PC-3 (cell line): ENCODE results near the gene PXN. TPM values are rescaled to one million over a fixed set of nuclear protein-coding genes. Genes with fewer than 3 reads are reported as not detected.

Experiments
- ATAC-seq: fragments of 200-7000 bp; cut with Tn5 transposase; 2 replicates; pipeline ENCODE4 v1.9.1; 2020; ENCODE audit warnings: mild to moderate bottlenecking, moderate library complexity
- BruUV-seq: library from RNA; stranded (reverse); fragments of 400-500 nt; replicated peaks from 2 replicates; lab custom pipeline; 2021; lab: Mats Ljungman, UMichigan
- CTCF ChIA-PET: fragments of 300-600 bp; sonication (Branson Sonifier 250); formaldehyde crosslinking; loops from one replicate; lab custom pipeline; 2022; ENCODE audit warnings: antibody characterized with exemption; lab: Charles Lee
- POLR2A ChIA-PET: fragments of 300-600 bp; sonication (Branson Sonifier 250); formaldehyde crosslinking; loops from one replicate; lab custom pipeline; 2022; ENCODE audit warnings: antibody characterized with exemption; ENCODE audit not compliant: unreplicated experiment; lab: Charles Lee
- DNase-seq: peaks from one replicate; pipeline ENCODE4 v3.0.0-alpha.2; 2015
- H2AFZ ChIP-seq: fragments of 300-600 bp; sonication (generic); 2 replicates; pipeline ENCODE4 v1.6.0; 2016; ENCODE audit warnings: antibody characterized with exemption, low read length
- H3F3A ChIP-seq: fragments of 300-600 bp; sonication (generic); one replicate; pipeline ENCODE4 v1.6.0; 2017; ENCODE audit warnings: antibody characterized with exemption, low read length, control low read depth, mild to moderate bottlenecking; ENCODE audit not compliant: unreplicated experiment
- H3K27ac ChIP-seq: fragments of 300-600 bp; sonication (generic); 2 replicates; pipeline ENCODE4 v1.5.1; 2016; ENCODE audit warnings: mild to moderate bottlenecking, low read length
- H3K27me3 ChIP-seq: fragments of 300-600 bp; sonication (generic); 2 replicates; pipeline ENCODE4 v1.6.1; 2016; ENCODE audit warnings: low read length, mixed read lengths
- H3K36me3 ChIP-seq: fragments of 300-600 bp; sonication (generic); 2 replicates; pipeline ENCODE4 v1.6.1; 2016; ENCODE audit warnings: low read depth, mixed run types, low read length, mixed read lengths
- H3K4me1 ChIP-seq: fragments of 300-600 bp; sonication (generic); 2 replicates; pipeline ENCODE4 v1.5.1; 2016; ENCODE audit warnings: low read length; ENCODE audit not compliant: insufficient read depth
- H3K4me2 ChIP-seq: fragments of 300-600 bp; sonication (generic); 2 replicates; pipeline ENCODE4 v1.6.0; 2016; ENCODE audit warnings: low read length
- H3K4me3 ChIP-seq: fragments of 300-600 bp; sonication (generic); 2 replicates; pipeline ENCODE4 v1.5.1; 2016; ENCODE audit warnings: mild to moderate bottlenecking, low read length, mixed read lengths
- H3K79me2 ChIP-seq: fragments of 300-600 bp; sonication (generic); 2 replicates; pipeline ENCODE4 v1.6.1; 2017; ENCODE audit warnings: low read length, mixed read lengths
- H3K9ac ChIP-seq: fragments of 300-600 bp; sonication (generic); 2 replicates; pipeline ENCODE4 v1.6.0; 2016; ENCODE audit warnings: mild to moderate bottlenecking, low read length
- H3K9me2 ChIP-seq: fragments of 300-600 bp; sonication (generic); replicated peaks from 2 replicates; pipeline ENCODE4 v1.6.1; 2016; ENCODE audit warnings: mixed run types, low read length, mixed read lengths
- H3K9me3 ChIP-seq: fragments of 300-600 bp; sonication (generic); 2 replicates; pipeline ENCODE4 v1.6.1; 2016; ENCODE audit warnings: low read length, mixed read lengths
- H4K20me1 ChIP-seq: fragments of 300-600 bp; sonication (generic); 2 replicates; pipeline ENCODE4 v1.6.1; 2016; ENCODE audit warnings: low read length, mixed read lengths
- EZH2 ChIP-seq: fragments of 300-600 bp; sonication (generic); IDR thresholded peaks from one replicate; pipeline ENCODE4 v1.6.1; 2017; ENCODE audit warnings: antibody characterized with exemption, mild to moderate bottlenecking, low read length; ENCODE audit not compliant: unreplicated experiment
- EZH2phosphoT487 ChIP-seq: fragments of 300-600 bp; sonication (generic); IDR thresholded peaks from 2 replicates; pipeline ENCODE4 v1.6.1; 2018; ENCODE audit warnings: mild to moderate bottlenecking, antibody characterized with exemption, low read length, borderline replicate concordance
- intact Hi-C: fragments of 100-400 bp; cut with micrococcal nuclease; formaldehyde crosslinking; loops from 2 replicates; pipeline ENCODE4 v1.9.0; 2023
- total RNA-seq: library from RNA; depleted of rRNA; stranded (reverse); fragments of >200 nt; gene quantifications from 2 replicates; pipeline ENCODE4 v1.2.3, GENCODE V29; 2014
- TF ChIP-seq, protein P1 (sequence below): fragments of 300-600 bp; sonication (generic); conservative IDR thresholded peaks from 2 replicates; pipeline ENCODE4 v1.5.1; 2017; ENCODE audit warnings: antibody characterized with exemption, low read depth, mild to moderate bottlenecking, low read length

Gene PXN
- total RNA-seq, 1 experiment from 2014 or later: 313 TPM

DNA sequence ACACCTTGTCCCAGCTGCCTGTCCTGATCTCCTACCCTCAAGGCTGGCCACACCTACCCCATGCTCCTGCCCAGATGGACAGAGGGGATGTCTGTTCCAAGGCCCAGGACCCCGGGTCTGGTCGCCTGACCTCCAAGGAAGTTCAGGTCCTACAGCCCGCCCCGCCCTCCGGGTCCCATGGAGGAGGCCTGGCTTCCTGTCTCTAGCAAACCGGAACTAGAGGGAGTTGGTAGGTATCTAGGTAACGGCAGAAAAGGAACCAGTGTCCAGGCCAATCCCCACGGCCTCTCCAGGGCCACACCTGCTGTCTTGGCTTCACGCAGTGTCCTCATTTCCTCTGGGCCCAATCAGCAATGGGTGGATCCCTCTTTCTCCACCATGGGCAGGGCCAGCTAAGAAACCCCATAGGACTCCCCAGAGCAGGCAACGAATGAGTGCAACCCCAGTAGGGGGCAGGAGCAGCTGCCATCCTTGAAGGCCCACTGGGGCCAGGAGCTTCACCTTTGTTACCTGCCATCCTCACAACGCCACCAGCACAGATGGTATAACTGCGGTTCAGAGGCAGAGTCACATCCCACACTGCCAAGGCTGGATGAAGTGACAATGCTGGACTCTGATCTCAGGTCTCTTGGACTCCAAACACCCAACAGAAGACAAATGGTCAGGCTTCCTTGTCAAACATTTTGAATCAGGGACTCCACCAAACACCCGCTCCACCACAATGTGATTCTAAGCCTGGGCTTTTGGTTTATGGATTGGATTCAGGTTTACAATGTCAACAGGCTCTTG is 39.5 kb downstream of the PXN start:
- no peak overlapping the region for H3K4me2 ChIP-seq
- no peak for TF ChIP-seq EZH2
- TF ChIP-seq, protein P1, sequence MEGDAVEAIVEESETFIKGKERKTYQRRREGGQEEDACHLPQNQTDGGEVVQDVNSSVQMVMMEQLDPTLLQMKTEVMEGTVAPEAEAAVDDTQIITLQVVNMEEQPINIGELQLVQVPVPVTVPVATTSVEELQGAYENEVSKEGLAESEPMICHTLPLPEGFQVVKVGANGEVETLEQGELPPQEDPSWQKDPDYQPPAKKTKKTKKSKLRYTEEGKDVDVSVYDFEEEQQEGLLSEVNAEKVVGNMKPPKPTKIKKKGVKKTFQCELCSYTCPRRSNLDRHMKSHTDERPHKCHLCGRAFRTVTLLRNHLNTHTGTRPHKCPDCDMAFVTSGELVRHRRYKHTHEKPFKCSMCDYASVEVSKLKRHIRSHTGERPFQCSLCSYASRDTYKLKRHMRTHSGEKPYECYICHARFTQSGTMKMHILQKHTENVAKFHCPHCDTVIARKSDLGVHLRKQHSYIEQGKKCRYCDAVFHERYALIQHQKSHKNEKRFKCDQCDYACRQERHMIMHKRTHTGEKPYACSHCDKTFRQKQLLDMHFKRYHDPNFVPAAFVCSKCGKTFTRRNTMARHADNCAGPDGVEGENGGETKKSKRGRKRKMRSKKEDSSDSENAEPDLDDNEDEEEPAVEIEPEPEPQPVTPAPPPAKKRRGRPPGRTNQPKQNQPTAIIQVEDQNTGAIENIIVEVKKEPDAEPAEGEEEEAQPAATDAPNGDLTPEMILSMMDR: 0 out of 2 replicates have a peak, but pooled peaks have one; percentile 20
- peaks cover 40% of the 10 kb centered on the region for H3K4me1 ChIP-seq
- no peak overlapping the region for H2AFZ ChIP-seq
- no peak overlapping the region for H3K9ac ChIP-seq
- no peaks in the 10 kb centered on the region for H3K9me3 ChIP-seq
- no peak overlapping the region for H3K4me3 ChIP-seq
- peaks cover 96% of the 10 kb centered on the region for H3K79me2 ChIP-seq
- no peak overlapping the region for H3K27ac ChIP-seq
- H3K27me3 ChIP-seq: no peaks in the 10 kb centered on the region
- POLR2A ChIA-PET: interaction anchor here (1.0 kb wide), 1 partner anchor 13 kb away, joined by 7 read pairs; no protein-coding TSS in a partner anchor
- CTCF ChIA-PET: interaction anchor here (6.8 kb wide), 1 partner anchor 38 kb away, joined by 142 read pairs; the partner anchor contains the start of gene PXN
- ATAC-seq: no peak
- H3F3A ChIP-seq: peaks cover 14% of the 10 kb centered on the region
- peaks cover 52% of the 10 kb centered on the region for H4K20me1 ChIP-seq
- DNase-seq: no peak
- H3K9me2 ChIP-seq: no peaks in the 10 kb centered on the region
- intact Hi-C loops: no loop called here
- no TSS peak for BruUV-seq
- H3K36me3 ChIP-seq: peaks cover 59% of the 10 kb centered on the region

DNA sequence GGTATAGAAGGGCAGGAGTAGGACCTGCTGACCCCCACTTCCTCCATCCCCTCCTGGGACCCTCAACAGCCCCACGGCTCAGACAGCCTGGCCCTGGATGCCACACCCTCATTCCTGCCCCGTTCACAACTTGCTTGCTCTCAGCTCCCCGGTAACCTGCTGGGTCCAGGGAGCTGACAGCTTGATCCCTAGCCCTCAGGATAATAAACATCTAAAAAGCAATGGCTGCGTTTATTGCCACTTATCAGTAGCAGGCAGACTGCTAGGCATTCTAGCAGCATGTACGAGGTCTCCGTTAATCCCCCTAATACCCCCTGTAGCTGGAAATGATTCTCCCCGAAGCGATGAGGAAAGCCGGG is 40.4 kb downstream of the PXN start:
- peaks cover 57% of the 10 kb centered on the region for H4K20me1 ChIP-seq
- ATAC-seq (no peak), DNase-seq (no peak)
- H3K9ac ChIP-seq: no peak overlapping the region
- H3F3A ChIP-seq: peaks cover 8% of the 10 kb centered on the region
- peaks cover 33% of the 10 kb centered on the region for H3K4me1 ChIP-seq
- ChIA-PET CTCF (no interaction called here), POLR2A (interaction anchor here (0.6 to 1.1 kb wide), 2 partner anchors 66 to 107 kb away, joined by 3 to 4 read pairs; no protein-coding TSS in a partner anchor)
- intact Hi-C loops: no loop called here
- H3K79me2 ChIP-seq: peaks cover 97% of the 10 kb centered on the region
- no peak overlapping the region for H2AFZ ChIP-seq
- peaks cover 68% of the 10 kb centered on the region for H3K36me3 ChIP-seq
- no peaks in the 10 kb centered on the region for H3K27me3 ChIP-seq
- H3K9me2 ChIP-seq: no peaks in the 10 kb centered on the region
- TF ChIP-seq EZH2 (no peak), EZH2phosphoT487 (no peak)
- TF ChIP-seq, protein P1: no peak
- no peak overlapping the region for H3K4me3 ChIP-seq
- no TSS peak for BruUV-seq
- no peak overlapping the region for H3K27ac ChIP-seq
- no peaks in the 10 kb centered on the region for H3K9me3 ChIP-seq
- H3K4me2 ChIP-seq: no peak overlapping the region
